Sigmoid colon (tissue), 7 donors: ENCODE results near the gene KLHL28. TPM values are rescaled to one million over a fixed set of nuclear protein-coding genes. Genes with fewer than 3 reads are reported as not detected.

ENCODE experiments used
- DNase-seq: peaks from one replicate; pipeline ENCODE4 v3.0.0-alpha.2; 2019
- H3K27ac ChIP-seq, 4 donors: fragments of 200-600 bp; sonication (generic); one replicate each; pipeline ENCODE4 v1.5.1; 2016 to 2019; ENCODE audit warnings: mild to moderate bottlenecking in 1 of 4
- H3K27me3 ChIP-seq, 3 donors: fragments of 200-600 bp; sonication (generic); one replicate each; pipeline ENCODE4 v1.5.1; 2019; ENCODE audit warnings: mild to moderate bottlenecking in 1 of 3
- H3K36me3 ChIP-seq, 4 donors: fragments of 200-600 bp; sonication (generic); one replicate each; pipeline ENCODE4 v1.5.1; 2016 to 2019
- H3K4me1 ChIP-seq, 4 donors: fragments of 200-600 bp; sonication (generic); one replicate each; pipeline ENCODE4 v1.5.1; 2017 to 2019
- H3K4me3 ChIP-seq, 4 donors: fragments of 200-600 bp; sonication (generic); one replicate each; pipeline ENCODE4 v1.5.1; 2017 to 2019; ENCODE audit warnings: mild to moderate bottlenecking in 2 of 4, moderate library complexity in 1 of 4
- H3K9me3 ChIP-seq, 4 donors: fragments of 200-600 bp in 3 of 4; sonication (generic) in 3 of 4; one replicate each; pipeline versions ENCODE4 v1.5.1 to v1.6.1; 2013 to 2019
- CTCF ChIP-seq, 4 experiments: fragments of 450-650 bp in 3 of 4; fragments of 200-600 bp in 1 of 4; IDR thresholded peaks; one replicate each; pipeline ENCODE4 v1.5.1; 2016 to 2019; ENCODE audit warnings: antibody characterized with exemption in 4 of 4, mild to moderate bottlenecking in 3 of 4, moderate library complexity in 2 of 4
- EP300 ChIP-seq, 4 donors: sonication (generic); formaldehyde crosslinking; IDR thresholded peaks; one replicate each; pipeline ENCODE4 v1.6.1; 2017; ENCODE audit warnings: antibody characterized with exemption in 4 of 4
- POLR2A ChIP-seq, 2 donors: fragments of 450-650 bp; IDR thresholded peaks; one replicate each; pipeline ENCODE4 v1.6.1; 2016; ENCODE audit warnings: antibody characterized with exemption in 2 of 2, mild to moderate bottlenecking in 2 of 2, moderate library complexity in 2 of 2
- POLR2AphosphoS5 ChIP-seq, 4 donors: sonication (generic); formaldehyde crosslinking; IDR thresholded peaks; one replicate each; pipeline ENCODE4 v1.6.1; 2017; ENCODE audit warnings: antibody characterized with exemption in 4 of 4
- WGBS, 2 donors: extraction: QIAGEN DNeasy Blood & Tissue Kit; methylation state at CpG; one replicate each; pipeline ENCODE4 v1.1.7; 2013; 5-methylcytosine and 5-hydroxymethylcytosine counted together
- intact Hi-C: fragments of 100-400 bp; cut with DNase I; formaldehyde crosslinking; loops from one replicate; pipeline ENCODE4 v1.15.1; 2023
- polyA plus RNA-seq, 3 donors: library from polyadenylated mRNA; stranded (reverse); fragments of 200-250 nt; gene quantifications; one replicate each; pipeline ENCODE4 v1.2.3, GENCODE V29; 2013
- total RNA-seq, 4 donors: library from RNA; depleted of rRNA; stranded (reverse); fragments of >200 nt; gene quantifications; one replicate each; pipeline ENCODE4 v1.1.0, GENCODE V29; 2016
- donor health status: healthy with polysubstance abuse.
- donor health status: Bipolar disorder and iron deficiency.
- donor health status: healthy.

The KLHL28 gene
- total and polyA plus RNA-seq, 7 donors, result 3.0 to 16.5 (median 9.0) TPM

- no peak for DNase-seq
- TF ChIP-seq CTCF (IDR thresholded peaks at IDR 0.05) (no peak), EP300 (IDR thresholded peaks at IDR 0.05) (no peak), POLR2AphosphoS5 (IDR thresholded peaks at IDR 0.05) (no peak), POLR2A (IDR thresholded peaks at IDR 0.05) (no peak)
- H3K36me3 ChIP-seq, result peaks cover 0 to 35% (median 5%) of the 10 kb centered on the region in 4 donors
Measured at GRCh38 chr14:44940211-44940610, 21.5 kb downstream of the KLHL28 start.

GRCh38 chr14:44937547-44937946, 24.2 kb downstream of the KLHL28 start:
- no peaks in the 10 kb centered on the region for H3K4me1 ChIP-seq
- intact Hi-C loops, result no loop called here
- WGBS, 2 donors, result 98% methylated on average over 2 of the region's 2 CpGs

More at GRCh38 chr14:44940211-44940610, 21.5 kb downstream of the KLHL28 start:
- Histone ChIP-seq H3K4me3 (no peak overlapping the region), H3K9me3 (no peaks in the 10 kb centered on the region), H3K4me1 (no peaks in the 10 kb centered on the region), H3K27ac (no peak overlapping the region), H3K27me3 (no peaks in the 10 kb centered on the region)
- intact Hi-C loops, result no loop called here

GRCh38 chr14:44935155-44935554, 26.6 kb downstream of the KLHL28 start:
- no peaks in the 10 kb centered on the region for H3K27me3 ChIP-seq
- H3K36me3 ChIP-seq, result peaks cover 0 to 18% (median 2%) of the 10 kb centered on the region in 4 donors
- no peak for DNase-seq
- H3K9me3 ChIP-seq, result no peaks in the 10 kb centered on the region
- no peak overlapping the region for H3K4me3 ChIP-seq
- no peak overlapping the region for H3K27ac ChIP-seq
- H3K4me1 ChIP-seq, result no peaks in the 10 kb centered on the region
- 93 to 96% methylated on average over 2 of the region's 2 CpGs for WGBS, 2 donors
- no peak for TF ChIP-seq EP300 (IDR thresholded peaks at IDR 0.05)
- TF ChIP-seq POLR2AphosphoS5 (IDR thresholded peaks at IDR 0.05), result no peak
- TF ChIP-seq POLR2A (IDR thresholded peaks at IDR 0.05), result no peak
- no peak for TF ChIP-seq CTCF (IDR thresholded peaks at IDR 0.05)
- intact Hi-C loops, result no loop called here

More at GRCh38 chr14:44937547-44937946, 24.2 kb downstream of the KLHL28 start:
- Histone ChIP-seq H3K27me3 (no peaks in the 10 kb centered on the region), H3K27ac (no peak overlapping the region), H3K36me3 (peaks cover 0 to 21% (median 5%) of the 10 kb centered on the region in 4 donors), H3K4me3 (no peak overlapping the region), H3K9me3 (no peaks in the 10 kb centered on the region)
- no peak for TF ChIP-seq EP300 (IDR thresholded peaks at IDR 0.05)
- no peak for TF ChIP-seq POLR2A (IDR thresholded peaks at IDR 0.05)
- no peak for TF ChIP-seq CTCF (IDR thresholded peaks at IDR 0.05)
- no peak for TF ChIP-seq POLR2AphosphoS5 (IDR thresholded peaks at IDR 0.05)
- no peak for DNase-seq

DNA sequence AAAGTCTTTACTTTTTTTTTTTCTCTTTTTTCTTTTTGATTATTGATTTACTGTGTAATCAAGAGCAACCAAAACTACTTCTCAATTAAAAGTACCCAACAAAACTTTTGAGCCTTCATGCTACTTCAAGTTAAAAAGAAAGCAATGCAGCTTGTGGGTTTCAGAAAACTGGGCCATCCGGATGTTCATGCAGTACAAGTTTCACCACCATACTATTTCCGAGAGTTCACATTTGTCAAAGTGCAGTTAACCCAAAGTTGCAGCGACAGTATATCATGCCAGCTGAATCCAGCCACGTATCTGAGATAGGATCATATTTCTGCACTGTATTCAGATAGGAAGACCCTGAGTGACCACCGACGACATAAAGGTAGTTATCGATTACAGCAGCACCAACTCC, 33.0 kb downstream of the KLHL28 start:
- TF ChIP-seq EP300 (IDR thresholded peaks at IDR 0.05) (no peak), CTCF (IDR thresholded peaks at IDR 0.05) (no peak), POLR2A (IDR thresholded peaks at IDR 0.05) (no peak), POLR2AphosphoS5 (IDR thresholded peaks at IDR 0.05) (no peak)
- Histone ChIP-seq H3K4me1 (no peaks in the 10 kb centered on the region), H3K27ac (no peak overlapping the region), H3K9me3 (no peaks in the 10 kb centered on the region), H3K4me3 (no peak overlapping the region), H3K36me3 (peaks cover 0 to 14% (median 0%) of the 10 kb centered on the region in 4 donors), H3K27me3 (no peaks in the 10 kb centered on the region)
- WGBS, 2 donors, result 91 to 93% methylated on average over 7 of the region's 7 CpGs
- no peak for DNase-seq
- intact Hi-C loops, result no loop called here

DNA sequence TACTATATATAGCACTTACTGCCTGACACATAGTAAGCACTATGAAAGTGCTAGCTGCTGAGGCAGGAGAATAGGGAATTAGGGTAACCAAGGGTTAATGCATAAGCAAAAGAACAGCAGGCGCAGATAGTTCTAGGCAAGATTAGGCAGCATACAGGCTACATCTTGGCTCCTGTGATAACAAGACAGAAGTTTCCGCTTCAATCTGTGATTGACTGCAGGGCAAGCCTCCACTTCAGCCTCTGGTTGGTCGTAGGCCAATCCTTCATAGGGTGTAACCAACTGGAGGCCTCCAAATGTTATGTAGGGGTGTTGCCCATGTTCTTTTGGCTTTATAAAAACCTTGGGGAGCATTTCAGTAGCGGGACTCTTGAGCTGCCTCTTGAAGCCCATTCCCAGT, 46.9 kb downstream of the KLHL28 start:
- H3K4me3 ChIP-seq, result no peak overlapping the region
- no peaks in the 10 kb centered on the region for H3K36me3 ChIP-seq
- 73 to 77% methylated on average over 4 of the region's 4 CpGs for WGBS, 2 donors
- peaks cover 0 to 3% (median 0%) of the 10 kb centered on the region in 3 donors for H3K27me3 ChIP-seq
- intact Hi-C loops, result loop anchor here (5.0 kb wide), 3 partner anchors 47 to 352 kb away; partner anchors contain the start of genes KLHL28, MIS18BP1 and TOGARAM1
- DNase-seq, result no peak
- peaks cover 0 to 16% (median 9%) of the 10 kb centered on the region in 4 donors for H3K4me1 ChIP-seq
- peaks cover 0 to 3% (median 0%) of the 10 kb centered on the region in 4 donors for H3K9me3 ChIP-seq
- TF ChIP-seq CTCF (IDR thresholded peaks at IDR 0.05) (no peak), POLR2AphosphoS5 (IDR thresholded peaks at IDR 0.05) (no peak), EP300 (IDR thresholded peaks at IDR 0.05) (no peak), POLR2A (IDR thresholded peaks at IDR 0.05) (no peak)
- no peak overlapping the region for H3K27ac ChIP-seq
